ENCODE measurements around the gene EHHADH. TPM values are rescaled to one million over a fixed set of nuclear protein-coding genes. Genes with fewer than 3 reads are reported as not detected.

The EHHADH gene
- total RNA-seq, 1 donor from 2014 or later = 3.6 TPM

GRCh38 chr3:185151101-185151963 lies 102.5 kb downstream of the EHHADH start:
- TF ChIP-seq CTCF (IDR thresholded peaks at IDR 0.05) (no peak), EZH2phosphoT487 (IDR thresholded peaks at IDR 0.05) (no peak), EZH2 (IDR thresholded peaks at IDR 0.05) (no peak)
- peak overlapping the region; percentile 91 for H3K4me3 Mint-ChIP-seq
- H3K27ac Mint-ChIP-seq = no peak overlapping the region
- Histone ChIP-seq H3K4me1 (peaks cover 24% of the 10 kb centered on the region), H3K36me3 (no peaks in the 10 kb centered on the region), H3K4me3 (peak overlapping the region; percentile 58), H3K27ac (no peak overlapping the region), H2AFZ (replicated peaks) (no peak overlapping the region), H3K4me2 (peak overlapping the region; percentile 86), H3F3A (ENCODE audit: low read depth) (peaks cover 37% of the 10 kb centered on the region), H3K27me3 (peaks cover 55% of the 10 kb centered on the region), H3K9me3 (ENCODE audit: low read depth) (no peaks in the 10 kb centered on the region), H4K20me1 (ENCODE audit: low read depth) (no peaks in the 10 kb centered on the region), H3K9ac (no peak overlapping the region), H3K79me2 (ENCODE audit: low read depth) (no peaks in the 10 kb centered on the region)
- H3K9me3 Mint-ChIP-seq = no peaks in the 10 kb centered on the region
- no peak for DNase-seq (ENCODE audit: low spot score)
- H3K27me3 Mint-ChIP-seq (ENCODE audit: insufficient read depth, low read depth) = peaks cover 6% of the 10 kb centered on the region
- H3K4me1 Mint-ChIP-seq = peaks cover 3% of the 10 kb centered on the region
- no peaks in the 10 kb centered on the region for H3K36me3 Mint-ChIP-seq

- Histone ChIP-seq H3K4me2 (peak overlapping the region; percentile 86), H3K4me1 (peaks cover 24% of the 10 kb centered on the region), H3K9me3 (ENCODE audit: low read depth) (no peaks in the 10 kb centered on the region), H4K20me1 (ENCODE audit: low read depth) (no peaks in the 10 kb centered on the region), H3K79me2 (ENCODE audit: low read depth) (no peaks in the 10 kb centered on the region), H3K27ac (no peak overlapping the region), H3K36me3 (no peaks in the 10 kb centered on the region), H2AFZ (replicated peaks) (no peak overlapping the region), H3K27me3 (peaks cover 55% of the 10 kb centered on the region), H3K9ac (no peak overlapping the region), H3F3A (ENCODE audit: low read depth) (peaks cover 37% of the 10 kb centered on the region), H3K4me3 (no peak overlapping the region)
- Mint-ChIP-seq H3K4me3 (no peak overlapping the region), H3K27me3 (ENCODE audit: insufficient read depth, low read depth) (peaks cover 6% of the 10 kb centered on the region), H3K4me1 (peaks cover 3% of the 10 kb centered on the region), H3K36me3 (no peaks in the 10 kb centered on the region), H3K9me3 (no peaks in the 10 kb centered on the region), H3K27ac (no peak overlapping the region)
- TF ChIP-seq EZH2 (IDR thresholded peaks at IDR 0.05) (no peak), CTCF (IDR thresholded peaks at IDR 0.05) (no peak)
- DNase-seq (ENCODE audit: low spot score) = no peak
These were observed 103.3 kb downstream of the EHHADH start for GRCh38 chr3:185150561-185150960.

- Histone ChIP-seq H3K4me2 (no peak overlapping the region), H4K20me1 (ENCODE audit: low read depth) (no peaks in the 10 kb centered on the region), H3K36me3 (no peaks in the 10 kb centered on the region), H3K79me2 (ENCODE audit: low read depth) (no peaks in the 10 kb centered on the region), H3K9me3 (ENCODE audit: low read depth) (no peaks in the 10 kb centered on the region), H2AFZ (replicated peaks) (no peak overlapping the region), H3F3A (ENCODE audit: low read depth) (peaks cover 30% of the 10 kb centered on the region), H3K4me3 (no peak overlapping the region), H3K9ac (no peak overlapping the region), H3K4me1 (peaks cover 24% of the 10 kb centered on the region), H3K27ac (no peak overlapping the region), H3K27me3 (peaks cover 55% of the 10 kb centered on the region)
- DNase-seq (ENCODE audit: low spot score) = no peak
- Mint-ChIP-seq H3K4me3 (no peak overlapping the region), H3K9me3 (no peaks in the 10 kb centered on the region), H3K27ac (no peak overlapping the region), H3K4me1 (peaks cover 3% of the 10 kb centered on the region), H3K27me3 (ENCODE audit: insufficient read depth, low read depth) (peaks cover 6% of the 10 kb centered on the region), H3K36me3 (no peaks in the 10 kb centered on the region)
- no peak for TF ChIP-seq CTCF (IDR thresholded peaks at IDR 0.05)
These were observed 104.3 kb downstream of the EHHADH start for GRCh38 chr3:185149591-185149990.
